K562 (cell line): Measurements from ENCODE around the gene LRRC4. TPM values are rescaled to one million over a fixed set of nuclear protein-coding genes. Genes with fewer than 3 reads are reported as not detected.

ENCODE experiments used
- ATAC-seq: fragments of 200-7000 bp; cut with Tn5 transposase; 3 replicates; pipeline ENCODE4 v1.9.1; 2020; ENCODE audit warnings: moderate library complexity
- BruUV-seq: library from RNA; stranded (reverse); fragments of 400-500 nt; replicated peaks from 2 replicates; lab custom pipeline; 2021; lab: Mats Ljungman, UMichigan
- CTCF ChIA-PET: fragments of 300-600 bp; formaldehyde crosslinking; extraction: SDS; loops from one replicate; lab custom pipeline; 2021; ENCODE audit warnings: low intra/inter-chr PET ratio; lab: Yijun Ruan, JAX
- POLR2A ChIA-PET: fragments of 300-600, 350-650 bp; sonication (Branson Sonifier 250); formaldehyde crosslinking; extraction: SDS; loops from one replicate; lab custom pipeline; 2021; ENCODE audit warnings: antibody characterized with exemption, inconsistent platforms; lab: Yijun Ruan, JAX
- DNase-seq, 4 experiments: peaks; one replicate each; pipeline versions ENCODE4 v3.0.0 to v3.0.0-alpha.2; 2011 to 2018; ENCODE audit warnings: low spot score in 3 of 4, mixed read lengths in 3 of 4; ENCODE audit errors: extremely low read depth in 1 of 4
- FAIRE-seq: peaks from 2 replicates; lab custom pipeline; 2011; peaks lifted over from hg19 to GRCh38; lab: Jason Lieb, UNC
- H2AFZ ChIP-seq: 2 replicates; pipeline ENCODE4 v1.6.0; 2011; ENCODE audit warnings: low read depth, low read length, control low read depth, inconsistent platforms
- H3K27ac ChIP-seq: fragments of 200-600 bp; 3 replicates; pipeline ENCODE4 v1.8.0; 2011; ENCODE audit warnings: low read depth, mild to moderate bottlenecking, control low read depth, inconsistent platforms, low read length, moderate library complexity, mixed read lengths; ENCODE audit errors: extremely low read depth
- H3K27me3 ChIP-seq, 2 experiments: fragments of 300-600 bp in 1 of 2; 2 replicates in 1 of 2; 3 replicates in 1 of 2; pipeline versions ENCODE4 v1.6.0 to v1.8.0; 2011; ENCODE audit warnings: inconsistent platforms in 2 of 2, low read length in 2 of 2, mild to moderate bottlenecking in 1 of 2, mixed read lengths in 1 of 2, moderate library complexity in 1 of 2; ENCODE audit not compliant: control insufficient read depth in 2 of 2, insufficient read depth in 2 of 2
- H3K36me3 ChIP-seq: fragments of 300-600 bp; 3 replicates; pipeline ENCODE4 v1.8.0; 2011; ENCODE audit warnings: mild to moderate bottlenecking, low read length, inconsistent platforms; ENCODE audit not compliant: control insufficient read depth, insufficient read depth
- H3K4me1 ChIP-seq, 2 experiments: fragments of 200-600 bp in 1 of 2; replicated peaks in 1 of 2; 2 replicates in 1 of 2; 3 replicates in 1 of 2; pipeline versions ENCODE4 v1.5.1 to v1.8.0; 2011; ENCODE audit warnings: inconsistent platforms in 2 of 2, low read length in 2 of 2, mild to moderate bottlenecking in 1 of 2, mixed read lengths in 1 of 2, moderate library complexity in 1 of 2; ENCODE audit not compliant: control insufficient read depth in 2 of 2, insufficient read depth in 2 of 2
- H3K4me2 ChIP-seq: 2 replicates; pipeline ENCODE4 v1.6.1; 2011; ENCODE audit warnings: low read length, control low read depth, inconsistent platforms, mixed read lengths; ENCODE audit not compliant: insufficient read depth
- H3K4me3 ChIP-seq: fragments of 200-600 bp; sonication (generic), shearing (Covaris generic); 2 replicates; pipeline ENCODE4 v1.5.1; 2016; ENCODE audit warnings: control low read depth, inconsistent platforms
- H3K79me2 ChIP-seq: fragments of 200-600 bp; 3 replicates; pipeline ENCODE4 v1.8.0; 2011; ENCODE audit warnings: low read length, inconsistent platforms; ENCODE audit not compliant: control insufficient read depth, insufficient read depth
- H3K9ac ChIP-seq, 2 experiments: 2 replicates each; pipeline versions ENCODE4 v1.6.0 to v1.6.1; 2011; ENCODE audit warnings: low read depth in 2 of 2, low read length in 2 of 2, control low read depth in 1 of 2, inconsistent platforms in 1 of 2, mild to moderate bottlenecking in 1 of 2, mixed read lengths in 1 of 2; ENCODE audit not compliant: insufficient read depth in 1 of 2
- H3K9me1 ChIP-seq: one replicate; pipeline ENCODE4 v1.6.0; 2011; ENCODE audit warnings: inconsistent platforms, mild to moderate bottlenecking, low read length, moderate library complexity; ENCODE audit not compliant: control insufficient read depth, insufficient read depth
- H3K9me3 ChIP-seq: replicated peaks from 2 replicates; pipeline ENCODE4 v1.5.1; 2011; ENCODE audit warnings: low read depth, low read length, inconsistent platforms; ENCODE audit not compliant: control insufficient read depth, insufficient read depth
- H4K20me1 ChIP-seq: replicated peaks from 2 replicates; pipeline ENCODE4 v1.6.1; 2011; ENCODE audit warnings: low read length, inconsistent platforms, mixed read lengths; ENCODE audit not compliant: control insufficient read depth, insufficient read depth
- HCFC1 ChIP-seq: IDR thresholded peaks from 2 replicates; pipeline ENCODE4 v1.6.1; 2012; ENCODE audit warnings: low read depth, low read length, improper control_type of control experiment
- ZNF507 ChIP-seq: conservative IDR thresholded peaks from 2 replicates; pipeline ENCODE4 v1.6.1; 2017; ENCODE audit warnings: missing genetic modification characterization, missing compliant biosample characterization
- WGBS: fragments of 100-300 bp; shearing (Covaris generic); methylation state at CpG from one replicate; pipeline ENCODE4 v1.1.6; 2016; ENCODE audit warnings: low coverage, mixed read lengths; ENCODE audit not compliant: insufficient coverage; ENCODE audit errors: missing lambda C conversion rate; 5-methylcytosine and 5-hydroxymethylcytosine counted together
- in situ Hi-C: fragments of 300-500 bp; cut with MboI; formaldehyde crosslinking; loops from 4 replicates; pipeline ENCODE4 v1.15.0; 2018; ENCODE audit warnings: inconsistent platforms, mixed read lengths
- intact Hi-C: fragments of 100-400 bp; cut with micrococcal nuclease; formaldehyde crosslinking; loops from 2 replicates; pipeline ENCODE4 v1.14.2; 2022
- polyA plus RNA-seq, 8 experiments: library from polyadenylated mRNA; depleted of rRNA in 4 of 8; stranded (reverse) in 5 of 8; unstranded in 3 of 8; fragments of >200 nt; fragmentation: Nextera tagmentation in 2 of 8; fragmentation: Illumina TruSeq in 1 of 8; extraction: Ambion mirVana in 2 of 8; extraction: Trizol in 1 of 8; gene quantifications; 2 replicates each; pipeline versions ENCODE4 v1.2.1 to v1.2.3, GENCODE V29; 2011 to 2014; ENCODE audit warnings: inconsistent platforms in 1 of 8, missing spikeins in 1 of 8
- total RNA-seq, 7 experiments: library from RNA; depleted of rRNA in 6 of 7; stranded (reverse); fragments of >200 nt in 6 of 7; fragmentation: Illumina TruSeq in 2 of 7; extraction: Trizol in 2 of 7; gene quantifications; 2 replicates each; pipeline versions ENCODE4 v1.2.1 to v1.2.3, GENCODE V29; 2011 to 2021; ENCODE audit warnings: low replicate concordance in 1 of 7
- TF ChIP-seq, protein P1 (sequence below), 2 experiments: fragments of 250-450 bp in 1 of 2; fragments of 450-650 bp in 1 of 2; sonication (Bioruptor Pico) in 1 of 2; IDR thresholded peaks; 2 replicates each; pipeline versions ENCODE4 v1.6.1 to v1.8.0; 2016 to 2021; ENCODE audit warnings: mild to moderate bottlenecking in 2 of 2, moderate library complexity in 2 of 2, missing compliant biosample characterization in 1 of 2, missing genetic modification characterization in 1 of 2
- TF ChIP-seq, protein P2 (sequence below): fragments of 250-450 bp; sonication (Bioruptor Pico); IDR thresholded peaks from 2 replicates; pipeline ENCODE4 v1.8.0; 2021; ENCODE audit warnings: moderate library complexity, mild to moderate bottlenecking, inconsistent platforms

The LRRC4 gene
- total and polyA plus RNA-seq, 9 of the 15 experiments (the other 6 are each of a cell fraction or from before 2014, with no cell fraction given) = 0.04 to 0.11 TPM; not detected in 7

DNA sequence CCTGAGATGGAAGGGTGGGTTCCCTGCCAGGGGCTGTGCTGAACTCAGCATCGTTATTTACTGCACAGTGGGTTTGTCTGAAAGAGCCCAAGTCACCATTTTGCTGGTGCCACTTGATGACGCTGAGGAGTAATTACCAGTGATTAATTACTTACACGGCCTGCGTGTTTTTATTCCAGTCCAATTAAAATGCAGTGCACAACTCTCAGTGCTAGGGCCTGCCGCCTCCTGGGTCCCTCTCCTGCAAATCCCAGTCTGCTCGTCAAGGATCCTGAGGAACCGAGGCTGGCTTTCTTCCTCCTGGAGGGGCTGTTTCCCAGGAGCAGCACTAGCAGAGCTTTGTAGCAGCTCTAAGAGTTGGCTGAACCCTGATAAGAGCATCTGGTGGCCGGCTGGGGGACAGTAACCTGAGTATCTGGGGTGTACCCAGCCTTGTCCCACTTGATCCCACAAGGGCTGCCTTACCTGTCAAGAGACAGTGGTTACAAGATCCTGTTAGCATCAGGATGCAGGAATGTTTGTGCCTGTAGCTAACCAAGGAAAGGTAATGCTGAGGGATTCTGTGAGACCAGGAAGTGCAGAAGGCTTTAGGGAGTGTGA, 45.1 kb upstream of the LRRC4 start:
- H3K79me2 ChIP-seq = no peaks in the 10 kb centered on the region
- no peaks in the 10 kb centered on the region for H3K9me3 ChIP-seq
- FAIRE-seq (no peak), ATAC-seq (no peak), DNase-seq (no peak)
- peaks cover 1% of the 10 kb centered on the region for H3K9me1 ChIP-seq
- CTCF ChIA-PET = no interaction called here
- peaks cover 80% of the 10 kb centered on the region for H3K36me3 ChIP-seq
- peaks cover 0 to 11% of the 10 kb centered on the region in 2 experiments; a peak in 2 of 5 replicates for H3K4me1 ChIP-seq
- no peak overlapping the region for H2AFZ ChIP-seq
- intact Hi-C loops = loop anchor here (1.0 kb wide), 1 partner anchor 13 kb away; no protein-coding TSS in a partner anchor
- no peak overlapping the region for H3K27ac ChIP-seq
- WGBS = 80% methylated on average over 8 of the region's 8 CpGs
- TF ChIP-seq, protein P1, sequence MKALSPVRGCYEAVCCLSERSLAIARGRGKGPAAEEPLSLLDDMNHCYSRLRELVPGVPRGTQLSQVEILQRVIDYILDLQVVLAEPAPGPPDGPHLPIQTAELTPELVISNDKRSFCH (CRISPR knock-in tag; IDR thresholded peaks at IDR 0.05) = no peak
- TF ChIP-seq, protein P1 (tag; IDR thresholded peaks at IDR 0.05) = no peak
- TF ChIP-seq HCFC1 = no peak
- TF ChIP-seq, protein P2, sequence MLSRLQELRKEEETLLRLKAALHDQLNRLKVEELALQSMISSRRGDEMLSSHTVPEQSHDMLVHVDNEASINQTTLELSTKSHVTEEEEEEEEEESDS (CRISPR knock-in tag) = no peak
- TF ChIP-seq ZNF507 = no peak
- TF ChIP-seq, all 486 proteins: peak for 0
- Histone ChIP-seq H3K9ac (no peak overlapping the region), H4K20me1 (peaks cover 16% of the 10 kb centered on the region), H3K4me2 (no peak overlapping the region), H3K4me3 (no peak overlapping the region), H3K27me3 (no peaks in the 10 kb centered on the region)
- in situ Hi-C loops = no loop called here
- POLR2A ChIA-PET = interaction anchor here (0.7 to 1.4 kb wide), 6 partner anchors 7 to 33 kb away, joined by 3 to 7 read pairs (median 4); no protein-coding TSS in a partner anchor
- no TSS peak for BruUV-seq
